ENCODE data around the gene KCNT2. TPM values are rescaled to one million over a fixed set of nuclear protein-coding genes. Genes with fewer than 3 reads are reported as not detected.

Gene KCNT2
- total RNA-seq, 1 experiment from 2014 or later, result 9.1 TPM

GRCh38 chr1:196400478-196401451, 207.5 kb downstream of the KCNT2 start:
- H3K56ac ChIP-seq (ENCODE audit: insufficient read length, low read depth, low read length), result no peak overlapping the region
- H2BK120ac ChIP-seq (ENCODE audit: low read depth, low read length, poor library complexity, severe bottlenecking), result no peak overlapping the region
- no peak for DNase-seq
- no peak overlapping the region for H2BK20ac ChIP-seq (ENCODE audit: low read depth, low read length, poor library complexity, severe bottlenecking)
- Mint-ChIP-seq H3K9me3 (no peaks in the 10 kb centered on the region), H3K27ac (peak overlapping the region in 2 of 3 experiments; percentile 51 to 69; a peak in 2 of 7 replicates), H3K36me3 (ENCODE audit: insufficient read depth in 1 of 3, low read depth in 3 of 3) (no peaks in the 10 kb centered on the region), H3K4me3 (no peak overlapping the region), H3K27me3 (ENCODE audit: low read depth) (no peaks in the 10 kb centered on the region), H3K4me1 (peaks cover 19 to 21% of the 10 kb centered on the region in 2 experiments)
- no peak overlapping the region for H2AFZ ChIP-seq (ENCODE audit: low read length)
- H3K23me2 ChIP-seq (ENCODE audit: insufficient read length, low read depth, low read length, poor library complexity, severe bottlenecking), result no peaks in the 10 kb centered on the region
- H2BK12ac ChIP-seq (ENCODE audit: insufficient read length, low read depth, low read length), result no peak overlapping the region
- no peak for TF ChIP-seq CTCF (conservative IDR thresholded peaks at IDR 0.05)
- no peak overlapping the region for H3K14ac ChIP-seq (ENCODE audit: insufficient read depth, low read length)
- no CpG with 5 or more reads among the region's 7 CpGs for WGBS (ENCODE audit: extremely low coverage, insufficient read length, low lambda C conversion rate)
- no peak overlapping the region for H4K5ac ChIP-seq (ENCODE audit: insufficient read length, low read depth, low read length)
- no peaks in the 10 kb centered on the region for H3K27me3 ChIP-seq (ENCODE audit: insufficient read depth, low read length)
- no peaks in the 10 kb centered on the region; the same call in 1 of the 2 replicates for H3K4me1 ChIP-seq (ENCODE audit: insufficient read depth, low read length)
- no peak overlapping the region for H3K4ac ChIP-seq (ENCODE audit: low read depth, low read length)
- H3K23ac ChIP-seq (ENCODE audit: insufficient read length, low read depth, low read length), result no peak overlapping the region
- no peak overlapping the region for H2AK5ac ChIP-seq (ENCODE audit: insufficient read length, low read length)
- H4K91ac ChIP-seq (ENCODE audit: insufficient read length, low read depth, low read length), result no peak overlapping the region
- H3K4me2 ChIP-seq (ENCODE audit: insufficient read depth, insufficient read length, low read length), result no peak overlapping the region
- H3K9me3 ChIP-seq (ENCODE audit: control insufficient read depth, low read depth, low read length), result no peaks in the 10 kb centered on the region
- H4K8ac ChIP-seq (replicated peaks; ENCODE audit: insufficient read length, low read depth, low read length), result no peak overlapping the region
- no peaks in the 10 kb centered on the region for H3K79me1 ChIP-seq (ENCODE audit: insufficient read depth, low read depth, low read length, poor library complexity, severe bottlenecking)
- H3K79me2 ChIP-seq (ENCODE audit: insufficient read depth, low read length), result no peaks in the 10 kb centered on the region
- H2BK15ac ChIP-seq (ENCODE audit: low read depth, low read length), result no peak overlapping the region
- H4K20me1 ChIP-seq (ENCODE audit: control insufficient read depth, insufficient read depth, insufficient read length), result no peaks in the 10 kb centered on the region
- no peak overlapping the region for H2BK5ac ChIP-seq (ENCODE audit: insufficient read length, low read length)
- no peak overlapping the region for H3K27ac ChIP-seq (ENCODE audit: insufficient read length, low read depth, low read length)
- H3K18ac ChIP-seq (ENCODE audit: insufficient read length, low read depth, low read length), result no peak overlapping the region
- no peak overlapping the region for H3K9ac ChIP-seq (ENCODE audit: extremely low read depth, insufficient read length, low read length)
- H3T11ph ChIP-seq (ENCODE audit: low read length), result no peak overlapping the region

Measured in H9 (cell line).